ENCODE data around the gene TCHP. TPM values are rescaled to one million over a fixed set of nuclear protein-coding genes. Genes with fewer than 3 reads are reported as not detected.

The TCHP gene
- total and polyA plus RNA-seq, 2 of the 13 experiments (the other 11 are each of a cell fraction or from before 2014, with no cell fraction given) = 6.7 to 12.2 TPM

- TF ChIP-seq ZNF326 (CRISPR knock-in tag; IDR thresholded peaks at IDR 0.05; ENCODE audit: borderline replicate concordance) (no peak), MYNN (CRISPR knock-in tag; IDR thresholded peaks at IDR 0.05; ENCODE audit: low read depth) (no peak), YEATS4 (CRISPR knock-in tag; IDR thresholded peaks at IDR 0.05; ENCODE audit: borderline replicate concordance) (peak; percentile 71; the same call in 1 of the 2 replicates), MED8 (CRISPR knock-in tag; IDR thresholded peaks at IDR 0.05; ENCODE audit: insufficient replicate concordance) (peak; percentile 78), ZNF720 (CRISPR knock-in tag; IDR thresholded peaks at IDR 0.05) (0 out of 2 replicates have a peak, but pooled peaks have one; percentile 63), SOX6 (IDR thresholded peaks at IDR 0.05) (no peak), SOX6 (CRISPR knock-in tag; IDR thresholded peaks at IDR 0.05) (peak; percentile 60), THRA (CRISPR knock-in tag; IDR thresholded peaks at IDR 0.05; ENCODE audit: borderline replicate concordance) (peak; percentile 75), KMT2A (CRISPR knock-in tag; IDR thresholded peaks at IDR 0.05) (peak; percentile 95), ZNF367 (CRISPR knock-in tag; IDR thresholded peaks at IDR 0.05; ENCODE audit: borderline replicate concordance) (no peak), ATF7-NPFF (CRISPR knock-in tag; IDR thresholded peaks at IDR 0.05; ENCODE audit: low read depth) (peak; percentile 86), RFXAP (CRISPR knock-in tag; IDR thresholded peaks at IDR 0.05; ENCODE audit: borderline replicate concordance) (peak; percentile 31; the same call in 1 of the 2 replicates), TRIM24 (CRISPR knock-in tag; IDR thresholded peaks at IDR 0.05) (no peak), HES4 (CRISPR knock-in tag; IDR thresholded peaks at IDR 0.05; ENCODE audit: borderline replicate concordance) (peak; percentile 72), U2AF1 (optimal IDR thresholded peaks at IDR 0.05; ENCODE audit: low read depth, low read length) (peak; percentile 57), ZGPAT (CRISPR knock-in tag; IDR thresholded peaks at IDR 0.05) (peak; percentile 86; the same call in 1 of the 2 replicates), CREB1 (IDR thresholded peaks at IDR 0.05) (no peak), CREB1 (CRISPR knock-in tag; IDR thresholded peaks at IDR 0.05) (no peak), ZNF740 (CRISPR knock-in tag; IDR thresholded peaks at IDR 0.05) (no peak), RAD51 (IDR thresholded peaks at IDR 0.05; ENCODE audit: borderline replicate concordance) (no peak), HOXA3 (CRISPR knock-in tag; IDR thresholded peaks at IDR 0.05) (peak; percentile 85), RNF219 (CRISPR knock-in tag; IDR thresholded peaks at IDR 0.05) (no peak), ZNF589 (CRISPR knock-in tag; conservative IDR thresholded peaks at IDR 0.05) (no peak)
Measured at GRCh38 chr12:109899783-109900751, at the start of gene TCHP (continued).

Measured in HepG2 (cell line).